HepG2 (cell line): ENCODE results near the gene ZFR2. TPM values are rescaled to one million over a fixed set of nuclear protein-coding genes. Genes with fewer than 3 reads are reported as not detected.

Source experiments
- ATAC-seq: fragments of 200-7000 bp; cut with Tn5 transposase; 3 replicates; pipeline ENCODE4 v1.9.1; 2020; ENCODE audit warnings: mild to moderate bottlenecking, moderate library complexity
- BruUV-seq: library from RNA; stranded (reverse); fragments of 400-500 nt; replicated peaks from 2 replicates; lab custom pipeline; 2021; lab: Mats Ljungman, UMichigan
- CTCF ChIA-PET: fragments of 300-600 bp; formaldehyde crosslinking; extraction: SDS; loops from one replicate; lab custom pipeline; 2021; ENCODE audit warnings: low total read pairs, inconsistent platforms, low intra/inter-chr PET ratio; lab: Yijun Ruan, JAX
- POLR2A ChIA-PET: fragments of 350-600 bp; sonication (Branson Sonifier 250); formaldehyde crosslinking; loops from one replicate; lab custom pipeline; 2020; ENCODE audit warnings: antibody characterized with exemption, inconsistent platforms; lab: Yijun Ruan, JAX
- DNase-seq: peaks from one replicate; pipeline ENCODE4 v3.0.0-alpha.2; 2015; ENCODE audit warnings: low spot score
- FAIRE-seq: peaks from 3 replicates; lab custom pipeline; 2011; peaks lifted over from hg19 to GRCh38; lab: Jason Lieb, UNC
- H2AFZ ChIP-seq: one replicate; pipeline ENCODE4 v1.6.1; 2011; ENCODE audit warnings: low read length, inconsistent platforms
- H3K27ac ChIP-seq: fragments of 300-600 bp; 3 replicates; pipeline ENCODE4 v1.8.0; 2011; ENCODE audit warnings: mixed run types, mild to moderate bottlenecking, mixed read lengths, low read length, inconsistent platforms; ENCODE audit not compliant: insufficient read depth; ENCODE audit errors: extremely low read length
- H3K27me3 ChIP-seq, 2 experiments: fragments of 200-600 bp in 1 of 2; 2 replicates in 1 of 2; 3 replicates in 1 of 2; pipeline versions ENCODE4 v1.6.0 to v1.8.0; 2011; ENCODE audit warnings: low read length in 2 of 2, mild to moderate bottlenecking in 2 of 2, moderate library complexity in 2 of 2, inconsistent platforms in 1 of 2; ENCODE audit not compliant: insufficient read depth in 2 of 2, control insufficient read depth in 1 of 2
- H3K36me3 ChIP-seq, 2 experiments: fragments of 200-600 bp in 1 of 2; replicated peaks in 1 of 2; 2 replicates in 1 of 2; 3 replicates in 1 of 2; pipeline versions ENCODE4 v1.5.1 to v1.8.0; 2011; ENCODE audit warnings: low read length in 2 of 2, inconsistent platforms in 1 of 2; ENCODE audit not compliant: insufficient read depth in 2 of 2, control insufficient read depth in 1 of 2
- H3K4me1 ChIP-seq: 2 replicates; pipeline ENCODE4 v1.5.1; 2012; ENCODE audit warnings: low read length, inconsistent platforms; ENCODE audit not compliant: insufficient read depth
- H3K4me2 ChIP-seq: 2 replicates; pipeline ENCODE4 v1.6.0; 2011; ENCODE audit warnings: low read depth, low read length, inconsistent platforms
- H3K4me3 ChIP-seq, 3 experiments: fragments of 200-600 bp in 1 of 3; sonication (generic), shearing (Covaris generic) in 1 of 3; replicated peaks in 1 of 3; 2 replicates each; pipeline ENCODE4 v1.5.1; 2011 to 2016; ENCODE audit warnings: low read length in 3 of 3, inconsistent platforms in 2 of 3, low read depth in 2 of 3, mild to moderate bottlenecking in 2 of 3, control low read depth in 1 of 3, mixed read lengths in 1 of 3; ENCODE audit not compliant: insufficient read depth in 1 of 3
- H3K79me2 ChIP-seq: one replicate; pipeline ENCODE4 v1.6.1; 2011; ENCODE audit warnings: low read length, inconsistent platforms; ENCODE audit not compliant: insufficient read depth
- H3K9ac ChIP-seq: 2 replicates; pipeline ENCODE4 v1.6.0; 2011; ENCODE audit warnings: mild to moderate bottlenecking, low read depth, low read length, inconsistent platforms; ENCODE audit not compliant: insufficient read depth
- H3K9me3 ChIP-seq: 2 replicates; pipeline ENCODE4 v1.5.1; 2012; ENCODE audit warnings: mild to moderate bottlenecking, low read length
- H4K20me1 ChIP-seq: 2 replicates; pipeline ENCODE4 v1.6.0; 2011; ENCODE audit warnings: inconsistent platforms, mild to moderate bottlenecking, low read length, moderate library complexity; ENCODE audit not compliant: insufficient read depth
- CBX1 ChIP-seq: IDR thresholded peaks from one replicate; pipeline ENCODE4 v1.6.1; 2016; ENCODE audit warnings: antibody characterized with exemption, low read depth
- FOSL2 ChIP-seq: sonication (generic); formaldehyde crosslinking; IDR thresholded peaks from 2 replicates; pipeline ENCODE4 v1.4.0; 2020; ENCODE audit warnings: missing genetic modification reagents
- KDM3A ChIP-seq: IDR thresholded peaks from 2 replicates; pipeline ENCODE4 v1.6.1; 2018; ENCODE audit warnings: low read depth, missing compliant biosample characterization
- KMT2A ChIP-seq: sonication (generic); formaldehyde crosslinking; IDR thresholded peaks from 2 replicates; pipeline ENCODE4 v1.4.0; 2020; ENCODE audit warnings: missing genetic modification reagents
- MAFK ChIP-seq, 2 experiments: IDR thresholded peaks in 1 of 2; conservative IDR thresholded peaks in 1 of 2; 2 replicates each; pipeline ENCODE4 v1.6.1; 2011; ENCODE audit warnings: improper control_type of control experiment in 2 of 2, low read length in 2 of 2
- NFYB ChIP-seq: sonication (generic); formaldehyde crosslinking; IDR thresholded peaks from 2 replicates; pipeline ENCODE4 v1.4.0; 2020; ENCODE audit warnings: missing genetic modification reagents
- SMC3 ChIP-seq: IDR thresholded peaks from 2 replicates; pipeline ENCODE4 v1.6.1; 2011; ENCODE audit warnings: low read length, improper control_type of control experiment
- STAG1 ChIP-seq: sonication (generic); formaldehyde crosslinking; IDR thresholded peaks from 2 replicates; pipeline ENCODE4 v1.4.0; 2020; ENCODE audit warnings: missing genetic modification reagents
- ZFP36 ChIP-seq: fragments of 150-350 bp; IDR thresholded peaks from 2 replicates; pipeline ENCODE4 v1.6.1; 2018; ENCODE audit warnings: borderline replicate concordance, low read length, low read depth; ENCODE audit not compliant: partially characterized antibody
- ZMYM3 ChIP-seq: sonication (generic); formaldehyde crosslinking; IDR thresholded peaks from 2 replicates; pipeline ENCODE4 v1.5.1; 2020; ENCODE audit warnings: mild to moderate bottlenecking, missing genetic modification reagents
- ZNF282 ChIP-seq: fragments of 450-650 bp; IDR thresholded peaks from 2 replicates; pipeline ENCODE4 v1.6.1; 2018; ENCODE audit not compliant: partially characterized antibody
- ZNF333 ChIP-seq: sonication (generic); formaldehyde crosslinking; IDR thresholded peaks from 2 replicates; pipeline ENCODE4 v1.4.0; 2020; ENCODE audit warnings: mild to moderate bottlenecking, missing genetic modification reagents, borderline replicate concordance
- ZNF564 ChIP-seq: sonication (generic); formaldehyde crosslinking; IDR thresholded peaks from 2 replicates; pipeline ENCODE4 v1.8.1; 2023; ENCODE audit warnings: mild to moderate bottlenecking, missing genetic modification reagents
- ZNF850 ChIP-seq: sonication (generic); formaldehyde crosslinking; conservative IDR thresholded peaks from 2 replicates; pipeline ENCODE4 v1.9.0; 2021; ENCODE audit warnings: mild to moderate bottlenecking, missing genetic modification reagents
- WGBS: methylation state at CpG from one replicate; pipeline ENCODE4 v1.1.6; 2017; ENCODE audit warnings: low lambda C conversion rate; 5-methylcytosine and 5-hydroxymethylcytosine counted together
- in situ Hi-C: cut with HindIII; loops from 2 replicates; pipeline ENCODE4 v1.10.0; 2017; ENCODE audit warnings: low pct_unique_long_range_greater_than_20kb; ENCODE audit not compliant: extremely low pct_ligation_motif_present
- intact Hi-C: fragments of 100-400 bp; cut with micrococcal nuclease; formaldehyde crosslinking; loops from one replicate; pipeline ENCODE4 v1.10.0; 2022; ENCODE audit not compliant: unreplicated experiment
- polyA plus RNA-seq, 8 experiments: library from polyadenylated mRNA; depleted of rRNA in 3 of 8; stranded (reverse) in 7 of 8; unstranded in 1 of 8; fragments of >200 nt; fragmentation: Illumina TruSeq in 4 of 8; extraction: Trizol in 4 of 8; gene quantifications; 2 replicates each; pipeline versions ENCODE4 v1.2.1 to v1.2.3, GENCODE V29; 2011 to 2016; ENCODE audit warnings: low read depth in 4 of 8, missing spikeins in 1 of 8, mixed read lengths in 1 of 8; ENCODE audit not compliant: insufficient read depth in 1 of 8
- total RNA-seq, 5 experiments: library from RNA; depleted of rRNA; stranded (reverse); fragments of >200 nt; fragmentation: Illumina TruSeq; extraction: Trizol; gene quantifications; 2 replicates each; pipeline ENCODE4 v1.2.3, GENCODE V29; 2016; ENCODE audit warnings: low read depth in 1 of 5
- TF ChIP-seq, protein P1 (sequence below): sonication (generic); formaldehyde crosslinking; IDR thresholded peaks from 2 replicates; pipeline ENCODE4 v1.5.1; 2020; ENCODE audit warnings: missing genetic modification reagents, mild to moderate bottlenecking, borderline replicate concordance
- TF ChIP-seq, protein P2 (sequence below): sonication (generic); formaldehyde crosslinking; IDR thresholded peaks from 2 replicates; pipeline ENCODE4 v1.4.0; 2020; ENCODE audit warnings: mild to moderate bottlenecking, missing genetic modification reagents
- TF ChIP-seq, protein P3 (sequence below): sonication (generic); formaldehyde crosslinking; IDR thresholded peaks from 2 replicates; pipeline ENCODE4 v1.8.0; 2022; ENCODE audit warnings: missing genetic modification reagents, mild to moderate bottlenecking, borderline replicate concordance

ZFR2 gene
- total and polyA plus RNA-seq, 2 of the 13 experiments (the other 11 are each of a cell fraction or from before 2014, with no cell fraction given) = 0.37 to 0.69 TPM

DNA sequence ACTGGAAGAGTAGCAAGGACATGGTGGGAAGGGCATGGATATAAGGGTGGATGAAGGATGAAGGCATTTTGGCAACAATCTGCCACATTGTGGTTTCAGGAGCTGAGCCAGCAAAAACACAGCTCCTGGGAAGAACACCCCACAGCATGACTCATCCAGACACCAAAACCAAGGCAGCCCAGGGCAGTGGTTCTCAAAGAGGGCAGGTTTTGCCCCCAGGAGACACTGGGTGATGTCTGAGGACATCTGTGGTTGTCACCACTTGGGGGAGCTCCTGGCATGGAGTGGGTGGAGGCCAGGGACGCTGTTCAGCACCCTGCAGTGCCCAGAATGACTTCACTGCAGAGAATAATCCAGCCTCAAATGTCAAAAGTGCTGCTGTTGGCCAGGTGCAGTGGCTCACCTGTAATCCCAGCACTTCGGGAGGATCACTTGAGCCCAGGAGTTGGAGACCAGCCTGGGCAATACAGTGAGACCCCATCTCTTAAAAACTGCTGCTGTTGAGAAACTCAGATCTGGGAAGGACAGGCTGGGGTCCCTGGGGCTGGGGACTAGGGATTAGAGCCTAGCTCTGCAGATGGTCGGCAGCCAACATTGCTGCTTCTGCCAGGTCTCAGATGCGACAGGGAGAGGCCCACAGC, 16.1 kb downstream of the ZFR2 start:
- peaks cover 16% of the 10 kb centered on the region for H3K4me1 ChIP-seq
- H3K27ac ChIP-seq = no peak overlapping the region
- FAIRE-seq (no peak), DNase-seq (peak; percentile 31), ATAC-seq (no peak)
- H3K4me3 ChIP-seq = no peak overlapping the region
- no peak overlapping the region for H2AFZ ChIP-seq
- H4K20me1 ChIP-seq = no peaks in the 10 kb centered on the region
- POLR2A ChIA-PET = no interaction called here
- H3K9me3 ChIP-seq = peaks cover 16% of the 10 kb centered on the region
- BruUV-seq = no TSS peak
- 45% methylated on average over 3 of the region's 4 CpGs for WGBS
- H3K27me3 ChIP-seq = peaks cover 1% of the 10 kb centered on the region in 2 experiments; a peak in 1 of 5 replicates
- CTCF ChIA-PET = no interaction called here
- H3K4me2 ChIP-seq = no peak overlapping the region
- H3K79me2 ChIP-seq = no peaks in the 10 kb centered on the region
- H3K36me3 ChIP-seq = no peaks in the 10 kb centered on the region
- H3K9ac ChIP-seq = no peak overlapping the region
- in situ Hi-C loops = loop anchor here (25.0 kb wide), 1 partner anchor 360 kb away; no protein-coding TSS in a partner anchor
- intact Hi-C loops = no loop called here
- TF ChIP-seq SMC3 = 0 out of 2 replicates have a peak, but pooled peaks have one; percentile 25
- no peak for TF ChIP-seq KDM3A (CRISPR knock-in tag)
- TF ChIP-seq, protein P1, sequence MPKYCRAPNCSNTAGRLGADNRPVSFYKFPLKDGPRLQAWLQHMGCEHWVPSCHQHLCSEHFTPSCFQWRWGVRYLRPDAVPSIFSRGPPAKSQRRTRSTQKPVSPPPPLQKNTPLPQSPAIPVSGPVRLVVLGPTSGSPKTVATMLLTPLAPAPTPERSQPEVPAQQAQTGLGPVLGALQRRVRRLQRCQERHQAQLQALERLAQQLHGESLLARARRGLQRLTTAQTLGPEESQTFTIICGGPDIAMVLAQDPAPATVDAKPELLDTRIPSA (CRISPR knock-in tag) = no peak
- no peak for TF ChIP-seq NFYB (CRISPR knock-in tag)
- no peak for TF ChIP-seq ZNF282
- TF ChIP-seq, protein P2, sequence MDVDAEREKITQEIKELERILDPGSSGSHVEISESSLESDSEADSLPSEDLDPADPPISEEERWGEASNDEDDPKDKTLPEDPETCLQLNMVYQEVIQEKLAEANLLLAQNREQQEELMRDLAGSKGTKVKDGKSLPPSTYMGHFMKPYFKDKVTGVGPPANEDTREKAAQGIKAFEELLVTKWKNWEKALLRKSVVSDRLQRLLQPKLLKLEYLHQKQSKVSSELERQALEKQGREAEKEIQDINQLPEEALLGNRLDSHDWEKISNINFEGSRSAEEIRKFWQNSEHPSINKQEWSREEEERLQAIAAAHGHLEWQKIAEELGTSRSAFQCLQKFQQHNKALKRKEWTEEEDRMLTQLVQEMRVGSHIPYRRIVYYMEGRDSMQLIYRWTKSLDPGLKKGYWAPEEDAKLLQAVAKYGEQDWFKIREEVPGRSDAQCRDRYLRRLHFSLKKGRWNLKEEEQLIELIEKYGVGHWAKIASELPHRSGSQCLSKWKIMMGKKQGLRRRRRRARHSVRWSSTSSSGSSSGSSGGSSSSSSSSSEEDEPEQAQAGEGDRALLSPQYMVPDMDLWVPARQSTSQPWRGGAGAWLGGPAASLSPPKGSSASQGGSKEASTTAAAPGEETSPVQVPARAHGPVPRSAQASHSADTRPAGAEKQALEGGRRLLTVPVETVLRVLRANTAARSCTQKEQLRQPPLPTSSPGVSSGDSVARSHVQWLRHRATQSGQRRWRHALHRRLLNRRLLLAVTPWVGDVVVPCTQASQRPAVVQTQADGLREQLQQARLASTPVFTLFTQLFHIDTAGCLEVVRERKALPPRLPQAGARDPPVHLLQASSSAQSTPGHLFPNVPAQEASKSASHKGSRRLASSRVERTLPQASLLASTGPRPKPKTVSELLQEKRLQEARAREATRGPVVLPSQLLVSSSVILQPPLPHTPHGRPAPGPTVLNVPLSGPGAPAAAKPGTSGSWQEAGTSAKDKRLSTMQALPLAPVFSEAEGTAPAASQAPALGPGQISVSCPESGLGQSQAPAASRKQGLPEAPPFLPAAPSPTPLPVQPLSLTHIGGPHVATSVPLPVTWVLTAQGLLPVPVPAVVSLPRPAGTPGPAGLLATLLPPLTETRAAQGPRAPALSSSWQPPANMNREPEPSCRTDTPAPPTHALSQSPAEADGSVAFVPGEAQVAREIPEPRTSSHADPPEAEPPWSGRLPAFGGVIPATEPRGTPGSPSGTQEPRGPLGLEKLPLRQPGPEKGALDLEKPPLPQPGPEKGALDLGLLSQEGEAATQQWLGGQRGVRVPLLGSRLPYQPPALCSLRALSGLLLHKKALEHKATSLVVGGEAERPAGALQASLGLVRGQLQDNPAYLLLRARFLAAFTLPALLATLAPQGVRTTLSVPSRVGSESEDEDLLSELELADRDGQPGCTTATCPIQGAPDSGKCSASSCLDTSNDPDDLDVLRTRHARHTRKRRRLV (CRISPR knock-in tag) = no peak
- peak; percentile 20 to 50; a peak in 1 of 4 replicates for TF ChIP-seq MAFK (conservative IDR thresholded peaks at IDR 0.05 in 1 of 2, IDR thresholded peaks at IDR 0.05 in 1 of 2; ENCODE audit: low read length in 2 of 2)
- TF ChIP-seq KMT2A = no peak
- no peak for TF ChIP-seq ZNF850
- no peak for TF ChIP-seq ZNF333
- TF ChIP-seq, protein P3, sequence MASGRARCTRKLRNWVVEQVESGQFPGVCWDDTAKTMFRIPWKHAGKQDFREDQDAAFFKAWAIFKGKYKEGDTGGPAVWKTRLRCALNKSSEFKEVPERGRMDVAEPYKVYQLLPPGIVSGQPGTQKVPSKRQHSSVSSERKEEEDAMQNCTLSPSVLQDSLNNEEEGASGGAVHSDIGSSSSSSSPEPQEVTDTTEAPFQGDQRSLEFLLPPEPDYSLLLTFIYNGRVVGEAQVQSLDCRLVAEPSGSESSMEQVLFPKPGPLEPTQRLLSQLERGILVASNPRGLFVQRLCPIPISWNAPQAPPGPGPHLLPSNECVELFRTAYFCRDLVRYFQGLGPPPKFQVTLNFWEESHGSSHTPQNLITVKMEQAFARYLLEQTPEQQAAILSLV = no peak
- TF ChIP-seq FOSL2 = peak; percentile 38; the same call in 1 of the 2 replicates
- TF ChIP-seq ZNF564 = no peak
- 0 out of 2 replicates have a peak, but pooled peaks have one; percentile 17 for TF ChIP-seq ZMYM3 (CRISPR knock-in tag)
- TF ChIP-seq ZFP36 = no peak
- peak; percentile 69 for TF ChIP-seq STAG1
- TF ChIP-seq CBX1 = no peak
